GM19438 (cell line): Measurements from ENCODE around the gene RHBG.
A peak's percentile ranks its signal among the peaks of the same experiment; 100 is the strongest.
"Not testable (repeated sequence)": the region's sequence is repeated elsewhere in the genome, so short reads cannot be mapped to it uniquely, and the experiment has no call there.

Experiments
- ATAC-seq: cut with Tn5 transposase; IDR thresholded peaks from one replicate; pipeline ENCODE4 v1.9.1; 2021; ENCODE audit warnings: low read depth; ENCODE audit not compliant: unreplicated experiment

Gene RHBG

DNA sequence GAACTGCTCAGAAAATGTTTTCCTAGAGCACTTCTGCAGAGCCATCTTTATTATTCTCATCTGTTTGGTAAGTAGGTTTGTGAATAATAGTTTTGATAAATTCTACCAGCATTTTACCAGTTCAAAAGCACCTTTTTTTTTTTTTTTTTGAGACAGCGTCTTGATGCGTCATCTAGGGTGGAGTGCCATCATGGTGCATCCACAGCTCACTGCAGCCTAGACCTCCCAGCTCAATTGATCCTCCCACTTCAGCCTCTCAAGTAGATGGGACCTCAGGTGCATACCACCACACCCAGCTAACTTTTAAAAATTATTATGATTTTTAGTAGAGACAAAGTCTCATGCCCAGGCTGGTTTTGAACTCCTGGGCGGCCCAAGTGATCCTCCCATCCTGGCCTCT, 9.8 kb upstream of the RHBG start:
- no peak for ATAC-seq

DNA sequence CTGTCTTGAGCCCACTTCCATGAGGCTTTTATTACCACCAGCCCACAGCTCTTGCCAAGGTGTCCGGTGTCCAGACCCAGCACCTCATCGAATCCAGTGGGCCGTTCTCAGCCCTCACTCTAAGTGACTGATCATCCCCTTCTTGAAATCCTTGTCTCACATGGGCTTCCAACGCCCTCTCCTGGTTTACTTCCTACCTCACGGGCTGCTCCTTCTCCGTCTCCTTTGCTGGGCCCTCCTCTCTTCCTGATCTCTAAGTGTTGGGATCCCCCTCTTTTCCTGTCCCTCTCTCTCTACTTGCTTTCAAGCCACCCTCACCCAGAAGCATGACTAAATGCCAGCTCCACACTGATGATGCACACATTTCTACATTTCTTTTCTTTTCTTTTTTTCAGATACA, 9.0 kb upstream of the RHBG start:
- no peak for ATAC-seq

- ATAC-seq, result no peak
Measured at GRCh38 chr1:156360534-156360933, 8.5 kb upstream of the RHBG start.

DNA sequence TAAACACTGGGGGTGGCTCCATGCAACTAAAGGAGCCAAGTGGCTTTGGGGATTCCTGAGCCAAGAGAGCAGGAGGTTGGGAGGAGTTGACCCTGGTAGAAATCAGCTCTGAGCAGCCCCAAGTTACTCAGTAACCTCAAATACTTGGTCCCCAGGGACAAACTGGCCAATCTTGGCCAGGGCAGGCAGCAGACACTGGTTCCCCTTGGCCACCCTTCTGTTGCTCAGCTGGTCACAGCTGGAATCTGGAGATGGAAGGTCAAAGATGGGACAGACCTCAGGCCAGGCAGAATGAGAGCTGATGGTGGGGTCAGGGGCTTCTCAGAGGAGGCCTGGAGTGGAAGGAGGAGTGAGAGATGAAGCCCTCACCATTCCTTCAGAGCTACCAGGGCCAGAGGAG, 3.3 kb upstream of the RHBG start:
- no peak for ATAC-seq

DNA sequence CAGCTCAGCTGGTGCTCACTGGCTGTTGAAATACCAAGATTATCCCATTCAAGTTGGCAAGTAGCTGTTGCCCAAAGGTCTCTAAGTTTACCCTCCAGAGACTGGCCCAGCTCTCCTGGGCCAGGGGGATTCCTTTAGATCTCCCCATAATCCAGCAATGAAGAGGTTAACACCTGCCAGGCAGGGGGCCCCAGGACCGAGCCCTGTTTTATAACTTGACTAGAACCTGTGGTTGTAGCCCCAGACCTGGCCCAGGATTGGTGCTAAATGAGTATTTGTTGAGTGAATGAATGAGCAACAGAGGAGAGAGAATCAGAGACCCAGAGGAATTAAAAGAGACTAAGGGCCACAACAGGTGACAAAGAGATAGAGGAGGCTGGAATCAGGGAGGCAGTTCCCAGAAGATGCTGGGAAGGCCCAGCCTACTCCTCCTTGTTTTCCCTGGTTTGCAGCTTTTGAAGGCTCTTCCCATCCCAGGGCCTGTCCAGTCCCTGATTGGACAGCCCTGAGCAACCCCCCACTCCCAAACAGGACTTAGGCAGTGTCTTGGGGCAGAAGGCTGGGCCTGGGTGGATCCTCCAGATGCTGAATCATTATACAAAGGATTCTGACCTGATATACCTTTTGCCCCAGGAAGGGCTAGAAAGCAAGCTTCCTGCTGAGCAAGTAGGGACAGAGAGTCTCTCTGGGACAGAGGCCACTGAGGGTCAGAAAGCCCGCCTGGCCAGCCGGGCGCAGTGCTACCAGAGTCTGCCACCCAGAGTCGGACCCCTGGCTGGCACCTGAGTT, 2.4 kb upstream of the RHBG start:
- ATAC-seq, result no peak

DNA sequence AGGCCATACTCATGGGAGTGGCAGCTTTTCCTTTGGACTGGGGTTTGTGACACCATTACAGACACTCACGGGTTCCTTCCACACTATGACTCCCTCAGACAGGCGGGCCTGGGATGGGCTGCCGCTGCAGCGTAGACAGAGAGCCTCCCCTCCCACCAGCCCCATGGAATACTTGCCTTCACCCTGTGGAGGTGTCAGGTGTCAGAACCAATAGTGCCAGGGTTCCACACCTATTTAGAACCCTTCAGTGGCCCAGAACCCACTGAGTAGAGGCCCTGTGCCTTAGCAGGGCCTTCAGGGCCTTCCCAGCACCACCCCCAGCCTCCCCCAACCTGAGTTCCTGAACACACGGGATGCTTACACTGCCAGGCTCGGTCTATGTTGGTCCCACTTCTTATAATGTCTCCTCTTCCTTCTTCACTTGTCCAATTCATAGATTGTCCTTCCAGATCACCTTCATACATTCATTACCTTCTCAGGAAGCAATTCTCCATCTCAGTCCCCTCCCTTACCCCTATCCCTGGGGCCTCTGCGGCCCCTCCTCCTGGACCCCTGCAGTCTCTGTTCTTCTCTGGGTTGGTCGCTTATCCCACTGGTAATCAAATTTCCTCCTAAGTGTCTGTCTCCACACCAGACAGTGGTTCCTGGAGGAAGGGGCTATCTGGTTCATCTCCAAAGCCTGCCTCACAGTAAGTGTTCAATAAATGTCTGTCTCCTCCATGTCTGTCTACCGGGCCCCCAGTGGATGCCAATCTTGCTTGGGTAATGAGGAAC, 1.4 kb upstream of the RHBG start:
- no peak for ATAC-seq

- no peak for ATAC-seq
Measured at GRCh38 chr1:156368157-156368658, 803 bp upstream of the RHBG start.

DNA sequence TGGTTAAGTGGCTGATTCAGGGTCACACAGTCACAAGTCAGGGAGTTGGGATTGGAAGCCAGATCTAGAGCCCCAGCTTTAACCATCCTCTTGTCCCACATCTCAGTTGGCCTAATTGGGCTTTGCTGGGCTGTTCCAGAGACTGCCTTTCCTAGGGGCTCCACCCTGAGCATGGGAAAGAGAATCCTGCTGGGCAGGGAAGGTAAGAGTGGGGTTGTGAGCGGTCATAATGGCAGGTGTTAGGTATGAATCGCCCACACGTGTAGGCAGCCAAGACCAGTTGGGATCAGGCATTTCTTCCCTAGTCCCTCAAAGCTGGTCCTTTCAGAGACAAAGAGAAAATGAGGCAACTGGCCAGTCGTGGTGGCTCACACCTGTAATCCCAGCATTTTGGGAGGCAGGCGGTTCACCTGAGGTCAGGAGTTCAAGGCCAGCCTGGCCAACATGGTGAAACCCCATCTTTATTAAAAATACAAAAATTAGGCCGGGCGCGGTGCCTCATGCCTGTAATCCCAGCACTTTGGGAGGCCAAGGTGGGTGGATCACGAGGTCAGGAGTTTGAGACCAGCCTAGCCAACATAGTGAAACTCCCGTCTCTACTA, 775 bp downstream of the RHBG start:
- ATAC-seq, result not testable (repeated sequence)

GRCh38 chr1:156371553-156372264, 2.7 kb downstream of the RHBG start:
- ATAC-seq, result no peak

DNA sequence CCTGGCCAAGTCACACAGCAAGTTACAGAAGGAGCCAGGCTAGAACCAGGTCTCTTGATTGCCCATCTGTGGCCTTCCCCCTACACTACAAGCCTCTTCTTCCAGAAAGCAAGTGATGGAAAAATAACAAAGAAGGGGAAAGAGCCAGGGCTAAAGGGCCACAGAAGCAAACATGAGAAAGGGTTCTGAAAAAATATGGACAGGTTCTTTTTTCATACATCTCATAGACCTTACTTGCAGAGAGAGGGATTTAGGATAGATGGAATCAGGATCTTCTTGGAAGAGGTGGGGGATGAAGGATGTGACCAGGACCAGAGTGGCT, 3.2 kb downstream of the RHBG start:
- ATAC-seq, result no peak

DNA sequence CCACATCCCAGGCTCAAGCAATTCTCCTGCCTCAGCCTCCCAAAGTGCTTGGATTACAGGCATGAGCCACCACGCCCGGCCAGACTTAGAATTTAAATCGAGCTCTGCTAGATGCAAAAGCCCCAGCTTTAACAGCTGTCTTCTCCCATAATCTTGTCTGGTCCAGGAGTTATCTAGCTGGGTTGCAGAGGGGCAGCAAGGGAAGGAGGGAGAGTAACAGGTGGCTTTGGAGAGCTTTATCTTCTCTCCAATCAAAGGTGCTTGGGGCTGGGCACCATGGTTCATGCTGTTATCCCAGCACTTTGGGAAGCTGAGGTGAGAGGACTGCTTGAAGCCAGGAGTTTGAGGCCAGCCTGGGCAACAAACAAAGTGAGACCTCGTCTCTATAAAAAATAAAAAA, 3.9 kb downstream of the RHBG start:
- ATAC-seq, result no peak

DNA sequence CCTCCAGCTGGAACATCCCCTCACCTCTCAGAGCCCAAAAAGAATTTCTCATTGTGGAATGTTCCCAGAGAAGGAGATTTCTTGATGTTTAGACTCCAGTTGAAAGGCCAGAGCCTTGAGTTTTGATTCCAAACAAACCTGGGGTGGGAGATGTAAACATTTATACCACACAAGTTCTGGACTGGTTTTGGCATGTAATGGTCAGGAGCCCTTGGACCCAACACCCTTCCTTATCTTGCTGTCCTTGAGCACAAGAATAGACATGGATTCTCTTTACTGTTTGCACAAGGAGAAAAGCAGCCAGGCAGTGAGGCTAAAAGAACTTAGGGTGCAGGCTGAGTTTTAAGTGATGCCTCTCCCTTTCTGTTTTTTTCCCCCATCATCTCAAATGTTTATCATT, 4.5 kb downstream of the RHBG start:
- no peak for ATAC-seq

DNA sequence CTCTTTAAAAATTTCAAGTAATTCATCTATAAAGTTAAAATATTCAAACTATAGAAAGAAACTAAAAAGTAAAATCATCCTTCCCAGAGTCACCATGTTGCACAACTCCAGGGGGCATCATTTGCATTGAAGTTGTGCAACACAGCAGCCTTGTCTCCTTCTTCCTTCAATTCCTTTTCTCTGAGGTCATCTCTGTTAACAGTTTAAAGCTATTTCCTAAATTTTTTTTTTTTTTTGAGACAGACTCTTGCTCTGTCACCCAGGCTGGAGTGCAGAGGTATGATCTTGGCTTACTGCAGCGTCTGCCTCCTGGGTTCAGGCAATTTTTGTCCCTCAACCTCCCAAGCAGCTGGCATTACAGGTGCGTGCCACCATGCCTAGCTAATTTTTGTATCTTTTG, 7.1 kb downstream of the RHBG start:
- no peak for ATAC-seq

DNA sequence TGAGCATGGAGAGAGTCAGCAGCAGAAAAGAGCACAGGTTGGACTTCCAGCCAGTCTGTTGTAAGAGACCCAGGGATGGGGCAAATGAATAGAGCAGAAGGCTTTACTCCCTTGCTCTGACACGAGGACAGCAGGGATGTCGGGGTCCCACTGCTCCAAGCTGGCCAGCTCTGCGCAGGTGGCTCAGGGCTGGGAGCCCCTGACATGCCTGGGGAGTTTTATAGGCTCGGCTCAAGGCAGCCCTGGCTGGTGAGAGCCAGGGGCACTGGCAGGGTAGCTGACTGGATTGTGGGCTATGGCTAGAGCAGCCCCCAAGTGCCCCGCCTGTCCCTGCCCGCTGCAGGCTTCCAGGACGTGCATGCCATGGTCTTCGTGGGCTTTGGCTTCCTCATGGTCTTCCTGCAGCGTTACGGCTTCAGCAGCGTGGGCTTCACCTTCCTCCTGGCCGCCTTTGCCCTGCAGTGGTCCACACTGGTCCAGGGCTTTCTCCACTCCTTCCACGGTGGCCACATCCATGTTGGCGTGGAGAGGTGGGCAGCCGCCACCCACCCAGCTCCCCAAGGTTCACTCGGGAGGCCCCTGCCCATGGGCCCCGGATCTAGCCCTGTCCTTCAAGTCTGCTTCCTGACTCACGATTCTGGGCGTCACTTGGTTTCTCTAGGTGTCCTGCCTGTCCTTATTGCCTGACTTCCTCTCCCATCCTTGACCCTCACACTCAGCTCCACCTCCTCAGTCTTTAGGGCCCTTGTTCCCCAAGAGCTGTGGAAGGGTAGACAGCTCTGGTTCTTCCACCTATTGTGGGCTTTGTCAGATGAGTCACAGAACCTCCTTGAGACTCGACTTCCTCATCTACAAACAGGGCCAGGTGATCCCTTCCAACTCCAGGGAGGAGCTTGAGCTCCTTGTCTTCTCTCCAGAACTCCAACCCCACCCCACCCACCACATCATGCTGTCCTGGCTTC, 8.2 kb downstream of the RHBG start:
- no peak for ATAC-seq

DNA sequence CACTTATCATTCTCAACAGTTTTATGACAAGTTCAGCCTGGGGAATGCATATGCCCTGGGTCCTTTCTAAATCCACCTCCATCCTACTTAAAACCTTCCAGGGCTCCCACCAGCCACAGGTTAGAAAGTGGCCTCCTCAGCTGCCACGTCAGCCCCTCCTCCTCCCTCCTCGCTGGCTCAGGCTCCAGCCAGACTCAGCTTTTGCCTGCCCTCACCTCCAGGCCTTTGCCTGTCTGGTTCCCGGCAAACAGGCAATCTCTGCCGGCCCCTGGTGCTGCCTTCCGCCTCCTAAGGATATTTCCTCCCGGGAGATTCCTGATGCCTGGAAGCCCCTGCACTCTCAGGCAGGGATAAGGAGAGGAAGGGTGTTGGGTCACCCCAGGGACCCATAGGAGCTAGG, 9.5 kb downstream of the RHBG start:
- ATAC-seq, result no peak

DNA sequence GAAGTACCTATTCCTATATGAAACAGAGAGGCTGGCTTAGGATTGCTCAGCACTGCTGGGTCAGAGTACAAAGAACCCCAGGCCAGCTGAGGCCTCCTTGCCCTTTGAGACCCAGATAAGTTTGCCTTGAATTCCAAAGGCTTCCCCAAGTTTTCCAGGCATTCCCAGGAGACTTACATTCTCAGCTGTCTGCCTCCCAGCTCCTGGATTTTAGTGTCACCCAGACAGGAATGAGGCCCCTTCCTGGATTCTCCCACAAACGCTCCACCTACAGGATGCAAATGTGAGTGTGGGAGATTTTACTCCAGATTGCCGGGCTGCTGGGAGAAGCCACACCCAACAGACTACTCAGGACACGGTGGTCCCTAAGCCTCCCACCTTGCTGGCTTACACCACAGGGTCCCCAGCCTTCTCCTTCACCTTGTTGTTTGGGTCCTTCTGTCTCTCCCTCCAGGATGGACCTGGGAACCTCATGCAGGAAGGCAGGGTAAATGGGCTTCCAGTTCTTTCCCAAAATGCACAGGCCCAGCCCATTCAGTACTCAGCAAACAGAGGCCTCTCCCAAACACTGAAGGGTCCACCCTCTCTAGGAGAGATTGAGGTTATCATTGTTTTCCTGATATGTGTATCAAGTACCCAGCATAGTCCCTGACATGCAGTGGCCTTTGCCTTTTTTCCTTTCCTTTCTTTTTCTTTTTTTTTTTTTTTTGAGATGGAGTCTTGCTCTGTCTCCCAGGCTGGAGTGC, 10.6 kb downstream of the RHBG start:
- no peak for ATAC-seq

GRCh38 chr1:156382561-156382960, 13.6 kb downstream of the RHBG start:
- ATAC-seq, result no peak

- ATAC-seq, result peak; percentile 78
Measured at GRCh38 chr1:156383023-156383422, 14.0 kb downstream of the RHBG start.

DNA sequence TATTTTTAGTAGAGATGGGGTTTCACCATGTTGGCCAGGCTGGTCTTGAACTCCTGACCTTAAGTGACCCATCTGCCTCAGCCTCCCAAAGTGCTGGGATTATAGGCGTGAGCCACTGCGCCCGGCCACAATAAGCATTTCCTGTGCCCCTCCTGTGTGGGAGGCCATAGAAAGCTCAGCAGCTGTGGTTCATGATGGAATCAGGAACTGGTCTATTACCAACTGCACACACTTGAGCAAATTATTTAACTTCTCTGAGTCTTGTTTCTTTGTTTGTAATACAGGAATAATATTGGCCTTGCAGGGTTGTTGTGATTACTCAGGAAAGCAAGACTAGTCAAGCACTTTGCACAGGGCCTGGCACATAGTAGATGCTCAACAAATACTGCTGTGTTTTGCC, 15.0 kb downstream of the RHBG start:
- no peak for ATAC-seq
